ENCODE data around the gene HOXD9.

HOXD9 gene

GRCh38 chr2:176156807-176157498 lies 34.4 kb downstream of the HOXD9 start, which contains the start of gene HOXD3:
TSS of gene HOXD3 (plus strand) at chr2:176157307. CDS start at chr2:176169115, 11,808 bp downstream.
- TF ChIP-seq POLR2AphosphoS5 (IDR thresholded peaks at IDR 0.05; ENCODE audit: low read depth), result no peak
- TF ChIP-seq SPI1 (IDR thresholded peaks at IDR 0.05; ENCODE audit: borderline replicate concordance, low read depth), result no peak
- TF ChIP-seq, protein P1, sequence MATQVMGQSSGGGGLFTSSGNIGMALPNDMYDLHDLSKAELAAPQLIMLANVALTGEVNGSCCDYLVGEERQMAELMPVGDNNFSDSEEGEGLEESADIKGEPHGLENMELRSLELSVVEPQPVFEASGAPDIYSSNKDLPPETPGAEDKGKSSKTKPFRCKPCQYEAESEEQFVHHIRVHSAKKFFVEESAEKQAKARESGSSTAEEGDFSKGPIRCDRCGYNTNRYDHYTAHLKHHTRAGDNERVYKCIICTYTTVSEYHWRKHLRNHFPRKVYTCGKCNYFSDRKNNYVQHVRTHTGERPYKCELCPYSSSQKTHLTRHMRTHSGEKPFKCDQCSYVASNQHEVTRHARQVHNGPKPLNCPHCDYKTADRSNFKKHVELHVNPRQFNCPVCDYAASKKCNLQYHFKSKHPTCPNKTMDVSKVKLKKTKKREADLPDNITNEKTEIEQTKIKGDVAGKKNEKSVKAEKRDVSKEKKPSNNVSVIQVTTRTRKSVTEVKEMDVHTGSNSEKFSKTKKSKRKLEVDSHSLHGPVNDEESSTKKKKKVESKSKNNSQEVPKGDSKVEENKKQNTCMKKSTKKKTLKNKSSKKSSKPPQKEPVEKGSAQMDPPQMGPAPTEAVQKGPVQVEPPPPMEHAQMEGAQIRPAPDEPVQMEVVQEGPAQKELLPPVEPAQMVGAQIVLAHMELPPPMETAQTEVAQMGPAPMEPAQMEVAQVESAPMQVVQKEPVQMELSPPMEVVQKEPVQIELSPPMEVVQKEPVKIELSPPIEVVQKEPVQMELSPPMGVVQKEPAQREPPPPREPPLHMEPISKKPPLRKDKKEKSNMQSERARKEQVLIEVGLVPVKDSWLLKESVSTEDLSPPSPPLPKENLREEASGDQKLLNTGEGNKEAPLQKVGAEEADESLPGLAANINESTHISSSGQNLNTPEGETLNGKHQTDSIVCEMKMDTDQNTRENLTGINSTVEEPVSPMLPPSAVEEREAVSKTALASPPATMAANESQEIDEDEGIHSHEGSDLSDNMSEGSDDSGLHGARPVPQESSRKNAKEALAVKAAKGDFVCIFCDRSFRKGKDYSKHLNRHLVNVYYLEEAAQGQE (IDR thresholded peaks at IDR 0.05; ENCODE audit: insufficient replicate concordance, low read depth), result no peak
- Histone ChIP-seq H3K4me3 (replicated peaks; ENCODE audit: insufficient read depth, low read length) (no peak within 1 kb of the TSS), H3K27ac (replicated peaks) (no peak within 1 kb of the TSS), H3K27me3 (ENCODE audit: insufficient read depth, poor library complexity, severe bottlenecking) (peaks cover 76% of the 10 kb centered on the region)
- DNase-seq (ENCODE audit: low read depth in 1 of 2, low spot score in 1 of 2), result no peak

DNA sequence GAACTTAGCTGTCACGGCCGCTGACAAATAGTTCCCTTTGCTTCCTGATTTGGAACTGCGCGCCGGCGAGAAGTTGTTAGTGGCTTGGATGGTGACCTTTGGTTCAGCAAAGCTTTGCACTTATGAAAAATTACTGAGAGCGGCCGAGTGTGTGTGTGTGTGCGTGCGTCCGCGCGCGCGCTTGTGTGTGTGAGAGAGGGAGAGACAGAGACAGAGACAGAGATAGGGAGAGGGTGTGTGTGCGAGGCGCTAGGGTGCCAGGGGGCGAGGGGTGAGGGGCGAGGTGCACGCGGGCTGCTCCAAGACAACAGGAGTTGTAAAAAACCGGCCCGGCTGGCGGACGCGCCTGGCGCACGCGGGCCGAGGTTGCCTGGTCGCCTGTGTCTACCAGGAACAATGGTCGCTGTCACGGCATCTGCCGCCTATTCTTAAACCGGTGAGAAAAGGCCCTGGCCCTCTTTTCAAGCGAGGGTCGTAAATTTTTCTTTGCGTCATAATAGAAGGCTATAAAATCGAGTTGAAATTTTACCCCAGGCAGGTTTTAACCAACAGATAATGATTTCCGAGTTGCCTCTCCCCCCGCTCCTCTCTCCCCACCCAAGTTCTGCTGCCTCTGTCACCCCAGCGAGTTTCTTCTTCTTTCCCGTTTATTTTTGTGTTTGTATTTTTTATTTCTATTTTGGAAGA lies 35.1 kb downstream of the HOXD9 start:
- H3K27me3 ChIP-seq (ENCODE audit: insufficient read depth, poor library complexity, severe bottlenecking), result peaks cover 82% of the 10 kb centered on the region
- no peak overlapping the region for H3K4me3 ChIP-seq (replicated peaks; ENCODE audit: insufficient read depth, low read length)
- H3K27ac ChIP-seq (replicated peaks), result no peak overlapping the region
- TF ChIP-seq SPI1 (IDR thresholded peaks at IDR 0.05; ENCODE audit: borderline replicate concordance, low read depth) (no peak), GABPA (IDR thresholded peaks at IDR 0.05; ENCODE audit: low read depth) (no peak), CTCF (IDR thresholded peaks at IDR 0.05; ENCODE audit: insufficient read depth, low read length) (no peak), POLR2AphosphoS5 (IDR thresholded peaks at IDR 0.05; ENCODE audit: low read depth) (no peak)
- TF ChIP-seq, protein P1 (IDR thresholded peaks at IDR 0.05; ENCODE audit: insufficient replicate concordance, low read depth), result no peak
- no peak for DNase-seq (ENCODE audit: low read depth in 1 of 2, low spot score in 1 of 2)

GRCh38 chr2:176158186-176158591 lies 35.7 kb downstream of the HOXD9 start:
- TF ChIP-seq SPI1 (IDR thresholded peaks at IDR 0.05; ENCODE audit: borderline replicate concordance, low read depth), result no peak
- no peak for TF ChIP-seq GABPA (IDR thresholded peaks at IDR 0.05; ENCODE audit: low read depth)
- TF ChIP-seq, protein P1 (IDR thresholded peaks at IDR 0.05; ENCODE audit: insufficient replicate concordance, low read depth), result no peak
- TF ChIP-seq CTCF (IDR thresholded peaks at IDR 0.05; ENCODE audit: insufficient read depth, low read length), result no peak
- no peak for TF ChIP-seq POLR2AphosphoS5 (IDR thresholded peaks at IDR 0.05; ENCODE audit: low read depth)
- Histone ChIP-seq H3K27ac (replicated peaks) (no peak overlapping the region), H3K27me3 (ENCODE audit: insufficient read depth, poor library complexity, severe bottlenecking) (peaks cover 82% of the 10 kb centered on the region), H3K4me3 (replicated peaks; ENCODE audit: insufficient read depth, low read length) (no peak overlapping the region)
- no peak for DNase-seq (ENCODE audit: low read depth in 1 of 2, low spot score in 1 of 2)

Data from HL-60 (cell line).